Suprapubic skin (tissue), 4 donors: ENCODE data around the gene DPP10. TPM values are rescaled to one million over a fixed set of nuclear protein-coding genes. Genes with fewer than 3 reads are reported as not detected.
"Not testable (repeated sequence)": the region's sequence is repeated elsewhere in the genome, so short reads cannot be mapped to it uniquely, and the experiment has no call there.

Experiments used
- DNase-seq, 2 donors: peaks; one replicate each; pipeline ENCODE4 v3.0.0-alpha.2; 2019; ENCODE audit warnings: low spot score in 2 of 2
- H3K27ac ChIP-seq: fragments of 200-600 bp; sonication (generic); one replicate; pipeline ENCODE4 v1.5.1; 2019
- H3K27me3 ChIP-seq: fragments of 200-600 bp; sonication (generic); one replicate; pipeline ENCODE4 v1.5.1; 2019
- H3K36me3 ChIP-seq: fragments of 200-600 bp; sonication (generic); one replicate; pipeline ENCODE4 v1.5.1; 2019
- H3K4me1 ChIP-seq: fragments of 200-600 bp; sonication (generic); one replicate; pipeline ENCODE4 v1.5.1; 2019
- H3K4me3 ChIP-seq: fragments of 200-600 bp; sonication (generic); one replicate; pipeline ENCODE4 v1.5.1; 2019; ENCODE audit warnings: mild to moderate bottlenecking
- H3K9me3 ChIP-seq: fragments of 200-600 bp; sonication (generic); one replicate; pipeline ENCODE4 v1.5.1; 2019
- CTCF ChIP-seq, 2 donors: fragments of 200-600 bp in 1 of 2; fragments of 450-650 bp in 1 of 2; sonication (generic) in 1 of 2; IDR thresholded peaks; one replicate each; pipeline ENCODE4 v1.5.1; 2016 to 2019; ENCODE audit warnings: antibody characterized with exemption in 2 of 2, mild to moderate bottlenecking in 1 of 2, moderate library complexity in 1 of 2
- EP300 ChIP-seq: sonication (generic); formaldehyde crosslinking; IDR thresholded peaks from one replicate; pipeline ENCODE4 v1.6.1; 2017; ENCODE audit warnings: antibody characterized with exemption
- POLR2A ChIP-seq, 2 donors: fragments of 450-650 bp; IDR thresholded peaks; one replicate each; pipeline ENCODE4 v1.6.1; 2017; ENCODE audit warnings: antibody characterized with exemption in 2 of 2, mild to moderate bottlenecking in 2 of 2, moderate library complexity in 2 of 2
- POLR2AphosphoS5 ChIP-seq, 3 donors: sonication (generic); formaldehyde crosslinking; IDR thresholded peaks; one replicate each; pipeline ENCODE4 v1.6.1; 2017; ENCODE audit warnings: antibody characterized with exemption in 3 of 3
- WGBS: methylation state at CpG from one replicate; pipeline ENCODE4 v1.1.5; 2018; 5-methylcytosine and 5-hydroxymethylcytosine counted together
- total RNA-seq, 4 donors: library from RNA; depleted of rRNA; stranded (reverse); fragments of >200 nt; gene quantifications; one replicate each; pipeline ENCODE4 v1.1.0, GENCODE V29; 2016

Gene DPP10
- total RNA-seq, 4 donors from 2014 or later = 0.68 to 1.4 TPM; not detected in 2

GRCh38 chr2:115412501-115412900 is 970.1 kb downstream of the DPP10 start:
- H3K9me3 ChIP-seq = no peaks in the 10 kb centered on the region
- TF ChIP-seq CTCF (IDR thresholded peaks at IDR 0.05) (no peak), EP300 (no peak), POLR2A (IDR thresholded peaks at IDR 0.05) (no peak), POLR2AphosphoS5 (IDR thresholded peaks at IDR 0.05) (no peak)
- no peaks in the 10 kb centered on the region for H3K4me1 ChIP-seq
- WGBS = 0% methylated on average over 1 of the region's 1 CpG
- H3K4me3 ChIP-seq = no peak overlapping the region
- no peak for DNase-seq
- no peaks in the 10 kb centered on the region for H3K36me3 ChIP-seq
- H3K27ac ChIP-seq = no peak overlapping the region
- no peaks in the 10 kb centered on the region for H3K27me3 ChIP-seq

GRCh38 chr2:115413791-115414190 is 971.4 kb downstream of the DPP10 start:
- Histone ChIP-seq H3K9me3 (no peaks in the 10 kb centered on the region), H3K27me3 (no peaks in the 10 kb centered on the region), H3K4me1 (no peaks in the 10 kb centered on the region), H3K4me3 (no peak overlapping the region), H3K27ac (no peak overlapping the region), H3K36me3 (no peaks in the 10 kb centered on the region)
- TF ChIP-seq CTCF (IDR thresholded peaks at IDR 0.05) (no peak), POLR2AphosphoS5 (IDR thresholded peaks at IDR 0.05) (no peak), EP300 (no peak), POLR2A (IDR thresholded peaks at IDR 0.05) (no peak)
- no peak for DNase-seq
- WGBS = 71% methylated on average over 2 of the region's 2 CpGs

GRCh38 chr2:115414466-115414865 is 972.0 kb downstream of the DPP10 start:
- Histone ChIP-seq H3K27me3 (no peaks in the 10 kb centered on the region), H3K4me1 (no peaks in the 10 kb centered on the region), H3K36me3 (no peaks in the 10 kb centered on the region), H3K27ac (no peak overlapping the region), H3K4me3 (no peak overlapping the region), H3K9me3 (no peaks in the 10 kb centered on the region)
- 20% methylated on average over 2 of the region's 2 CpGs for WGBS
- no peak for DNase-seq
- TF ChIP-seq POLR2A (IDR thresholded peaks at IDR 0.05) = no peak
- TF ChIP-seq EP300 = no peak
- no peak for TF ChIP-seq CTCF (IDR thresholded peaks at IDR 0.05)
- no peak for TF ChIP-seq POLR2AphosphoS5 (IDR thresholded peaks at IDR 0.05)

- Histone ChIP-seq H3K4me3 (no peak overlapping the region), H3K27ac (no peak overlapping the region)
Observed at GRCh38 chr2:115422004-115422634, 979.7 kb downstream of the DPP10 start.

GRCh38 chr2:115427436-115427835 is 985.0 kb downstream of the DPP10 start:
- H3K27ac ChIP-seq = no peak overlapping the region
- H3K36me3 ChIP-seq = no peaks in the 10 kb centered on the region
- no peaks in the 10 kb centered on the region for H3K4me1 ChIP-seq
- H3K9me3 ChIP-seq = no peaks in the 10 kb centered on the region
- 88% methylated on average over 1 of the region's 1 CpG for WGBS
- no peaks in the 10 kb centered on the region for H3K27me3 ChIP-seq
- TF ChIP-seq POLR2A (IDR thresholded peaks at IDR 0.05) = no peak
- TF ChIP-seq EP300 = no peak
- no peak for TF ChIP-seq POLR2AphosphoS5 (IDR thresholded peaks at IDR 0.05)
- no peak for TF ChIP-seq CTCF (IDR thresholded peaks at IDR 0.05)
- H3K4me3 ChIP-seq = no peak overlapping the region
- DNase-seq = no peak

More at GRCh38 chr2:115422004-115422634, 979.7 kb downstream of the DPP10 start:
- no peak for DNase-seq
- Histone ChIP-seq H3K27me3 (no peaks in the 10 kb centered on the region), H3K36me3 (no peaks in the 10 kb centered on the region), H3K9me3 (no peaks in the 10 kb centered on the region), H3K4me1 (no peaks in the 10 kb centered on the region)
- WGBS = 76% methylated on average over 3 of the region's 3 CpGs
- TF ChIP-seq CTCF (IDR thresholded peaks at IDR 0.05) (no peak), POLR2AphosphoS5 (IDR thresholded peaks at IDR 0.05) (no peak), POLR2A (IDR thresholded peaks at IDR 0.05) (no peak), EP300 (no peak)

- H3K4me3 ChIP-seq, H3K27me3 ChIP-seq, H3K36me3 ChIP-seq, H3K4me1 ChIP-seq, DNase-seq, H3K27ac ChIP-seq: not testable (repeated sequence)
- H3K9me3 ChIP-seq = peaks cover 11% of the 10 kb centered on the region
- 35% methylated on average over 6 of the region's 6 CpGs for WGBS
Observed at GRCh38 chr2:115440746-115441145, 998.3 kb downstream of the DPP10 start.
